Activated naive CD4-positive, alpha-beta T cell treated with anti-CD3 and anti-CD28 coated beads, Interleukin-2, amount 50 U/mL, for 24 hours (primary cell): Measurements from ENCODE around the gene GCDH.
"Not testable (repeated sequence)": the region's sequence is repeated elsewhere in the genome, so short reads cannot be mapped to it uniquely, and the experiment has no call there.

Experiments
- H3K27ac Mint-ChIP-seq: one replicate; pipeline ENCODE4 v1.8.0; 2021; ENCODE audit warnings: mild to moderate bottlenecking, mixed read lengths
- H3K27me3 Mint-ChIP-seq: one replicate; pipeline ENCODE4 v1.8.0; 2021; ENCODE audit warnings: mixed read lengths
- H3K36me3 Mint-ChIP-seq: one replicate; pipeline ENCODE4 v1.8.0; 2021; ENCODE audit warnings: mixed read lengths
- H3K4me1 Mint-ChIP-seq: one replicate; pipeline ENCODE4 v1.8.0; 2021; ENCODE audit warnings: mixed read lengths
- H3K4me3 Mint-ChIP-seq: one replicate; pipeline ENCODE4 v1.8.0; 2021; ENCODE audit warnings: mild to moderate bottlenecking, mixed read lengths
- H3K9me3 Mint-ChIP-seq: one replicate; pipeline ENCODE4 v1.8.0; 2021; ENCODE audit warnings: mixed read lengths

Gene GCDH

DNA sequence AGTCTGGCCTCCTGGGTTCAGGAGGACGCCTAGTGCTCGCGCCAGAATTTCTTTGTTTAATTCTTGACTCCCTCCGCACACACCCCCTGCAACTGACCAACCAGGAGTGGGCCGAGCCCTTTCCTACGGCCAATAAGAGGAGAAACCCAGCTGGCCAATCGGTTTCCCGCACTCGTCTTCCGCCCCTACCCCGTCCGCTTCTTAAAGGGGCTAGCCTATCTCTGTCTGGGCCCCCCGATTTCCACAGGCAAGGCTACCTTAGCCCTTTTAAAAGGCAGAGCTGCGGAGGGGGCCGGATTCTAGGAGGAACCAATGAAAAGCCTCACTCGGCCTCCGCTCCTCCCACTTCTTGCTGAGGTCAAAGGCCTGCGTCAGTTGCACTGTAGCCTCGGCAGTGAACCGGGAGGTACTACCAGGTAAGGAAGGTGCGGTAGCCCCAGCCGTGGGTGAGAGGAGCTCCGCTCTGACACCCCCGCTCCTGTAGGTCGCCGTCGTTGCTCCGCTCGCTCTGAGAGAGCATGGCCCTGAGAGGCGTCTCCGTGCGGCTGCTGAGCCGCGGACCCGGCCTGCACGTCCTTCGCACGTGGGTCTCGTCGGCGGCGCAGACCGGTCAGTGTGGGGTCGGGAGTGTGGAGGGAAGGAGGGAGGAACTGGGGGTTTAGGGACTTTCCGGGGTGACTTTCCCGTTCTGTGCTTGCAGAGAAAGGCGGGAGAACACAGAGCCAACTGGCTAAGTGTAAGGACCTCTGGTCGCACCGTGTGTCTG, at the start of gene GCDH:
Gene GCDH (plus strand): TSS at position 374 of the 766 bp plus-strand sequence. CDS start 145 bp downstream, at position 519.
- Mint-ChIP-seq H3K27ac (peak within 1 kb of the TSS; percentile 91), H3K27me3 (no peaks in the 10 kb centered on the region), H3K4me3 (peak within 1 kb of the TSS; percentile 100), H3K36me3 (peaks cover 9% of the 10 kb centered on the region), H3K9me3 (no peaks in the 10 kb centered on the region), H3K4me1 (peaks cover 21% of the 10 kb centered on the region)

DNA sequence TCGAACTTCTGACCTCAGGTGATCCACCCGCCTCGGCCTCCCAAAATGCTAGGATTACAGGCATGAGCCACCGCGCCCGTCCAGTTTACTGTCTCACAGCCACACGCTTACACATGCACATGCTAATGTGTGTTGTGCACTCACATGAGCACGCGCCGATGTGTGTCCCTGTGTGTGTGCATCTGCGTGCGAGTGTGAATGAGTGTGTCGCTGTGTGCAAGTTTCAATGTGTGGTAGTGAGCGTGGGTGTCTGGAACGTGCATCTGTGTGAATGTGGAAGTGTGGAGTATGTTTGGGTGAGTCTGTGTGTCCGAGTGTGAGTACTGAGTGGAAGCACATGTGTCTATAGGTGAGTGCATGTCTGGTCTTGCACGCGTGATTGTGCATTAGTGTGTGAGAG, 48.4 kb upstream of the GCDH start:
- no peaks in the 10 kb centered on the region for H3K36me3 Mint-ChIP-seq
- no peaks in the 10 kb centered on the region for H3K9me3 Mint-ChIP-seq
- no peak overlapping the region for H3K27ac Mint-ChIP-seq
- H3K4me3 Mint-ChIP-seq = no peak overlapping the region
- peaks cover 25% of the 10 kb centered on the region for H3K4me1 Mint-ChIP-seq
- peaks cover 46% of the 10 kb centered on the region for H3K27me3 Mint-ChIP-seq

DNA sequence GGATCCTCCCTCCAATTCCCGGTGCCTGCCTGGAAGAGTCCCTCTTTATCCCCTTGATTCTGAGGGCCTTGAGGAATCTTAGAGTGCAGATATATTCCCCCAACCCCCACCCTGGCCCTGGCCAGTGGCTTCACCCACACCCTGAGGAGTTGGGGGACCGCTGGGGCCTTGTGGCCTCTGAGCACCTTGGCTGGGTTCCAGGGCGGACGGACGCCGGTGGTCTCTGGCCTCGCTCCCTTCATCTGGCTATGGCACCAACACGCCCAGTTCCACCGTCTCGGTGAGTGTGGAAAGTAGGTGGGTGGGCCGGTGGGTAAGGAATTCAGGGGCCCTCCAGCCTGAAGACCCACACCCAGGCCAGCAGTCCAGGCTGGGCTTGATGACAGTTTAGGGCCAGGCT, 47.6 kb upstream of the GCDH start:
- Mint-ChIP-seq H3K36me3 (no peaks in the 10 kb centered on the region), H3K27ac (no peak overlapping the region), H3K4me1 (peaks cover 24% of the 10 kb centered on the region), H3K4me3 (no peak overlapping the region), H3K27me3 (peaks cover 41% of the 10 kb centered on the region), H3K9me3 (no peaks in the 10 kb centered on the region)

DNA sequence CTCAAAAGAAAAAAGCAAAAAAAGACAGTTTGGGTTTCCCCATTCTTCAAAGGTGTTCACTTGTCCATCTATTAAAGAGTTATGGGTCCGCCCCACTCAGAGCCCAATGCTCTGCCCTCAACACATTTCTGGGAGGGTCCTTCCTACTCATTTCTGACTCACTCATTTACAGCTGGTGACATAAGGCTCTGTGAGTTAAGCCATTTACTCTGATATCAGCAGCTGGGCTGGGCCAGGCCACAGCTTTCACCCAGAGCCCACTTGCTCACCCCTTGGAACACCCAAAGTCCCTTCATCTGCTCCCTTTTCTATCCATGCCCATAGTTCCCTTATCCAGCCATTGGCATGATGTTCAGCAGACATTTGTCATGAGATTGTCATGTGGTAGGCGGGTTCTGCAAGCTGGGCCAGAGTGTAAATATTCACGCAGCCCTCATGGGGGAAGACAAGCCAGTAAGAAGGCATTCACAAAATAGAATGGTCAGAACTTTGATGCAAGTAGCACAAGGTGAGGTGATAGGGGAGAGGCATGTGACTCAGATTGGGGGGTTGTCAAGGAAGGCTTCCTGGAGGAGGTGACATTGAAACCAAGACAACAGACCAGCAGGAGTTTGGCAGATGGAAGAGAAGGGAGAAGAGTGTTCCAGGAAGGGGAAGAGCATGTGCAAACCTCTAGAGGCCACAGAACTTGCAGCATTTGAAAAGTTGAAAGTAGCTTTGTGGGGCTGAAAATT, 46.8 kb upstream of the GCDH start:
- H3K4me1 Mint-ChIP-seq = peaks cover 21% of the 10 kb centered on the region
- no peaks in the 10 kb centered on the region for H3K36me3 Mint-ChIP-seq
- no peak overlapping the region for H3K4me3 Mint-ChIP-seq
- H3K27me3 Mint-ChIP-seq = peaks cover 40% of the 10 kb centered on the region
- no peaks in the 10 kb centered on the region for H3K9me3 Mint-ChIP-seq
- no peak overlapping the region for H3K27ac Mint-ChIP-seq

DNA sequence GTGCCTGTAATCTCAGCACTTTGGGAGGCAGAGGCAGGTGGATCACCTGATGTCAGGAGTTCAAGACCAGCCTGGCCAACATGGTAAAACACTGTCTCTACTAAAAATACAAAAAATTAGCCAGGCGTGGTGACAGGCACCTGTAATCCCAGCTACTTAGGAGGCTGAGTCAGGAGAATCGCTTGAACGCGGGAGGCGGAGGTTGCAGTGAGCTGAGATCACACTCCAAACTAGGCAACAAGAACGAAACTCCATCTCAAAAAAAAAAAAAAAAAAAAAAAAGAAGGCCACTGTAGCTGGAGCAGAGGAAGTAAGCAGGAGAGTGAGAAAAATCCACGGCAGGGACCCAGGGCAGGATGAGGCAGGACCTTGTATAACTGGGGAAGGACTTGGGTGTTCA, 44.3 kb upstream of the GCDH start:
- H3K36me3 Mint-ChIP-seq = not testable (repeated sequence)
- peaks cover 18% of the 10 kb centered on the region for H3K27me3 Mint-ChIP-seq

DNA sequence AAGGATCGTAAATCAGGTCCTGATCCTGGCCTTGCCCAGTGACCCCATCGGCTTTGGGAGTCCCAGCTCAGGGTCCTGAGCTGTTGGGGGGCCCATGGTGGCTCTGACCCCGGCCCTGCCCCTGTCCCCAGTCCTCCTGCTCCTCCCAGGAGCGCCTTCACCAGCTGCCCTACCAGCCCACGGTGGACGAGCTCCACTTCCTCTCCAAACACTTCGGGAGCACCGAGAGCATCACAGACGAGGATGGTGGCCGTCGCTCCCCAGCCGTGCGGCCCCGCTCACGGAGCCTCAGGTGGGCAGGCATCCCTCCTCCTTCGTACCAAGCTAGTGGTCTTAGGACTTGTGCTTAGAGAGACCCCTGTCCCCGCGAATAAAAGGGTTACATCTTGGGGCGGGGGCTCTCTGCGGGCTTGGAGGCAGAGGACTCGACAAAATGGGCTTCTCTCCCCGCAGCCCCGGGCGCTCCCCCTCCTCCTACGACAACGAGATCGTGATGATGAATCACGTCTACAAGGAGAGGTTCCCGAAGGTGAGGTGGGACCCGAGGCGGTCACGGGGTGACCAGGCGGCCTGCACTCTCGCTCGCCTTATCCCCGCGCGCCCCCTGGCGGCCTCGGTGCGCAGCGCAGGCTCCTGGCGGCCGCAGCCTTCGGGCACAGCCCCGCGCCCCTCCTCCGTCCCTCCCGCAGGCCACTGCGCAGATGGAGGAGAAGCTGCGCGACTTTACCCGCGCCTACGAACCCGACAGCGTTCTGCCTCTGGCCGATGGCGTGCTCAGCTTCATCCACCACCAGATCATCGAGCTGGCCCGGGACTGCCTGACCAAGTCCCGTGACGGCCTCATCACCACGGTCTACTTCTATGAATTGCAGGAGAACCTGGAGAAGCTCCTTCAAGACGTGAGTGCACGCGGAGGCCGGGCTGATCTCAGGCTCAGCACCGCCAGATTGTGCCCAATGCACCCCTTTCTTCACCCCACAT, 43.5 kb upstream of the GCDH start:
- Mint-ChIP-seq H3K27ac (no peak overlapping the region), H3K4me1 (peaks cover 3% of the 10 kb centered on the region), H3K36me3 (no peaks in the 10 kb centered on the region), H3K9me3 (no peaks in the 10 kb centered on the region), H3K4me3 (peak overlapping the region; percentile 70), H3K27me3 (peaks cover 13% of the 10 kb centered on the region)

More for the DNA sequence above, 44.3 kb upstream of the GCDH start:
- not testable (repeated sequence) for H3K27ac Mint-ChIP-seq, H3K4me3 Mint-ChIP-seq, H3K4me1 Mint-ChIP-seq, H3K9me3 Mint-ChIP-seq

DNA sequence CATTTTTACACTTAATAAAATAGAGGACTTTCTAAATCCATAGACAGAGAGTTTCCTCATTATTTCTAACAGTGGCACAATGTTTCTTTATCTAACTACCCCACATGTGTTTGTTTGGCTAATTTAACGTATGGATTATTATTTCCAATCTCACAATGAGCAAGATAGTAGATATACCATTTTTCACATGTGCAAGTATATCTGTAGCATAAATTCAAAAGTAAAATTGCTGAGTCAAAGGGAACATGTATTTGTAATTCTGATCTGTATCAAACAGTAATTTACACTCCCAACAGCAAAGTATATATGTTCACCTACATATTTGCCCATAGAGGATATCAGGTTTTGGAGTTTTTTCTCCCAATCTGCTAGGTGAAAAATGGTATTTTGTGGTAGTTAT, 34.3 kb upstream of the GCDH start:
- no peak overlapping the region for H3K27ac Mint-ChIP-seq
- H3K36me3 Mint-ChIP-seq = peaks cover 2% of the 10 kb centered on the region
- H3K27me3 Mint-ChIP-seq = no peaks in the 10 kb centered on the region
- H3K4me3 Mint-ChIP-seq = no peak overlapping the region
- no peaks in the 10 kb centered on the region for H3K4me1 Mint-ChIP-seq
- H3K9me3 Mint-ChIP-seq = peaks cover 5% of the 10 kb centered on the region

DNA sequence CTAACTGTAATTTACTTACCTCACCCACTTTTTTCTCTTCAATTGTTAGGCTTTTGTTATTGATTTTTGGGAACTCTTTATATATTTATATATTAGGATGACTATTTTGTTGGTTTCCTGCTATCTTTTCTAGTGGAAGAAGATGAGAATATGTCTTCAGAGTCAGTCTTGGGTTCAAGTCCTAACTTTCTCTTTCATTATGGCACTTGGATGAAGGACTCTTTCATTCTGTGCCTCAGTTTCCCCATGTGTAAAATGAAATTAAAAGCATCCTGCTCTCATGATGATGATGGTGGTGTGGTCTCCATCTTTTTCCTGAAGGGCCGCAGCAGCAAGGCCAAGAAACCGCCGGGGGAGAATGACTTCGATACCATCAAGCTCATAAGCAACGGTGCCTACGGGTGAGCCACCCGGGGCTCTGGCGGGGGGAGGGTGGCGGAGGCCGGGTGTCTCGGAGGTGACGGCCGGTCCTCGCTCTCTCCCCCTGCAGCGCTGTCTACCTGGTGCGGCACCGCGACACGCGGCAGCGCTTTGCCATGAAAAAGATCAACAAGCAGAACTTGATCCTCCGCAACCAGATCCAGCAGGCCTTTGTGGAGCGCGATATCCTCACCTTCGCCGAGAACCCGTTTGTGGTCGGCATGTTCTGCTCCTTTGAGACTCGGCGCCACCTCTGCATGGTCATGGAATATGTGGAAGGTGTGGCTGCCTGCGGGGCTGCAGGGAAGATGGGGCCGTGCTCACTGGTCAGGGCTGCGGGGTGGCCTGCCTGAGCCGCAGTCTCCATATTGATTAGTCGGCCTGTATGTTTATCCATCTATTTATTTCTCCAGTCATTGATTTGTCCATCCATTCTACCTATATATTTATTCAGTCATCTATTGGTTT, 32.7 kb upstream of the GCDH start:
- Mint-ChIP-seq H3K36me3 (peaks cover 2% of the 10 kb centered on the region), H3K27ac (no peak overlapping the region), H3K9me3 (peaks cover 5% of the 10 kb centered on the region), H3K27me3 (no peaks in the 10 kb centered on the region), H3K4me3 (no peak overlapping the region), H3K4me1 (no peaks in the 10 kb centered on the region)

DNA sequence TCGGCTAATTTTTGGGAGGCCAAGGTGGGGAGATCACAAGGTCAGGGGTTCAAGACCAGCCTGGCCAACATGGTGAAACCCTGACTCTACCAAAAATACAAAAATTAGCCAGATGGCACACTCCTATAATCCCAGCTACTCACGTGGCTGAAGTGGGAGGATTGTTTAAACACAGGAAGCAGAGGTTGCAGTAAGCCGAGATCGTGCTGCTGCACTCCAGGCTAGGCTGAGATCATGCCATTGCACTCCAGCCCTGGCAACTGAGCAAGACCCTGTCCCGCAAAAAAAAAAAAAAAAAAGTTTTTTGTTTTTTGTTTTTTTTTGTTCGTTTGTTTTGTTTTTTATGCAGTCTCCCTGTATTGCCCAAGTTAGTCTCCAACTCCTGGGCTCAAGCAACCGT, 31.4 kb upstream of the GCDH start:
- peaks cover 2% of the 10 kb centered on the region for H3K36me3 Mint-ChIP-seq
- peaks cover 5% of the 10 kb centered on the region for H3K9me3 Mint-ChIP-seq
- H3K4me1 Mint-ChIP-seq = no peaks in the 10 kb centered on the region
- no peaks in the 10 kb centered on the region for H3K27me3 Mint-ChIP-seq
- H3K27ac Mint-ChIP-seq = peak overlapping the region; percentile 36
- H3K4me3 Mint-ChIP-seq = no peak overlapping the region

DNA sequence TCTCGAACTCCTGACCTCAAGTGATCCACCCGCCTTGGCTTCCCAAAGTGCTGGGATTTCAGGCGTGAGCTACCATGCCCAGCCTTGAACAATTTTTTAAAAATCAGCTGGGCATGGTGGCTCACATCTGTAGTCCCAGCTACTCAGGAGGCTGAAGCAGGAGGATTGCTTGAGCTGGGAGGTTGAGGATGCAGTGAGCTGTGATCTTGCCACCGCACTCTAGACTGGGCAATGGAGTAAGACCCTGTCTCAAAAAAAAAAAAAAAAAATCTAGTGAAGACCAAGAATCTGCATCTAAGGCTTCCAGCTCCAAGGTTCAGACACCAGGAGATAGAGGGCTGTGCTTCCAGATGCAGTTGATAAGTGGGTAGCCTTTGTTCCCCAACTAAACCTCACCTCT, 26.8 kb upstream of the GCDH start:
- H3K36me3 Mint-ChIP-seq = no peaks in the 10 kb centered on the region
- H3K4me1 Mint-ChIP-seq = peaks cover 9% of the 10 kb centered on the region
- no peaks in the 10 kb centered on the region for H3K27me3 Mint-ChIP-seq
- no peak overlapping the region for H3K4me3 Mint-ChIP-seq
- H3K27ac Mint-ChIP-seq = no peak overlapping the region
- no peaks in the 10 kb centered on the region for H3K9me3 Mint-ChIP-seq

DNA sequence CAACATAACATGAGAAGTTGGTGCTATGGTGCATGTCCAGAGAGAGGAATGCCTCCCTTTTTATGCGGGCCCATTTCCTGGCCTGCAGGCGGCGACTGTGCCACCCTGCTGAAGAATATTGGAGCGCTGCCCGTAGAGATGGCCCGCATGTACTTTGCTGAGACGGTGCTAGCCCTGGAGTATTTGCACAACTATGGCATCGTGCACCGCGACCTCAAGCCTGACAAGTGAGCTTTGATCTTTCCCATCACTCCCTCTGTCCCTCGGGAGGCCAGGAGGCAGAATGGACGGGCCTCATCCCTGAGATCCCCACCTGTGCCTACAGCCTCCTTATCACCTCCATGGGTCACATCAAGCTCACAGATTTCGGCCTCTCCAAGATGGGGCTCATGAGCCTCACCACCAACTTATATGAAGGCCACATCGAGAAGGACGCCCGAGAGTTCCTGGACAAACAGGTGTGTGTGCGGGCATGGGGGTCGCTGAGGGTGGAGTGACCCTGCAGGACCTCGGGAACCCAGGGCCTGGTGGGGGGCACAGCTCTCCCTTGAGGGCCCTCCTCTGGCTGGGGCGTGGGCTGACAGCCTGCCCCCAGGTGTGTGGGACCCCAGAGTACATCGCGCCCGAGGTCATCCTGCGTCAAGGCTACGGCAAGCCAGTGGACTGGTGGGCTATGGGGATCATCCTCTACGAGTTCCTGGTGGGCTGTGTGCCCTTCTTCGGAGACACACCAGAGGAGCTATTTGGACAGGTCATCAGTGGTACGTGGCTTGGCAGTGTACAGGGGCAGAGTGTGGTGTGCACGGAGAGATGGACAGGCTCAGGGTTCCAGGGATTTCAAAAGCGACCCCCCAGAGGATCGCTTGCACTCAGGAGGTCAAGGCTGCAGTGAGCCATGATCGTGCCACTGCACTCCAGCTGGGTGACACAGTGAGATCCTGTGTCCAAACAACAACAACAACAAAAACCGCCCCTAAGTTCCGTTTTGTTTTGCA, 25.9 kb upstream of the GCDH start:
- H3K4me1 Mint-ChIP-seq = peaks cover 9% of the 10 kb centered on the region

DNA sequence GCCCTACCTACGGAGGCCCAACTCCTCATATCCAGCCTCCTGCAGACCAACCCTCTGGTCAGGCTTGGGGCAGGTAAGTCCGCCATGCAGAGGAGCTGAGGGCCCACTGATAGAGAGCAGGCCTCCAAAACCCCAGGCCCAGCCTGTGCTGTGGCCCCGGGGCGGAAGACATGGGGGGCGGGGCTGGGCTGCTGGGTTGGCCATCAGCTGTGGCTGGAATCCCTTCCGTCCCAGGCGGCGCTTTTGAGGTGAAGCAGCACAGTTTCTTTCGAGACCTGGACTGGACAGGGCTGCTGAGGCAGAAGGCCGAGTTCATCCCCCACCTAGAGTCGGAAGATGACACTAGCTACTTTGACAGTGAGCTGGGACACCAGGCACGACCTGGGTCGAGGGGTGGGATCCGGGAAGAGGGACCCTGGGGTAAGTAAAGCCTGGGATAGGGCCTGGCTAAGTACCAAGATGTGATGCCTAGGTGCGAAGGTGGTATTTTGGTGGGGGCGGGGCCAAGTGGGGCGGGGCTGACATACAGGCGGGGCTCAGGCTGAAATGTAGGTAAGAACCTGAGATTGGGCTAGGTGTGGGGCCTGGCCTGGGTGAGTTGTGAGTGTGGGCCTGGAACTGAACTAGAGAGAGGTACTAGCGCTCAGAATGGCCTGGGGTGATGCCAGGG, 25.1 kb upstream of the GCDH start:
- Mint-ChIP-seq H3K27ac (no peak overlapping the region), H3K27me3 (no peaks in the 10 kb centered on the region), H3K9me3 (no peaks in the 10 kb centered on the region), H3K4me3 (peak overlapping the region; percentile 61), H3K36me3 (no peaks in the 10 kb centered on the region), H3K4me1 (peaks cover 9% of the 10 kb centered on the region)

More for the DNA sequence above, 25.9 kb upstream of the GCDH start:
- H3K9me3 Mint-ChIP-seq = no peaks in the 10 kb centered on the region
- H3K36me3 Mint-ChIP-seq = no peaks in the 10 kb centered on the region
- H3K4me3 Mint-ChIP-seq = no peak overlapping the region
- H3K27me3 Mint-ChIP-seq = no peaks in the 10 kb centered on the region
- no peak overlapping the region for H3K27ac Mint-ChIP-seq

DNA sequence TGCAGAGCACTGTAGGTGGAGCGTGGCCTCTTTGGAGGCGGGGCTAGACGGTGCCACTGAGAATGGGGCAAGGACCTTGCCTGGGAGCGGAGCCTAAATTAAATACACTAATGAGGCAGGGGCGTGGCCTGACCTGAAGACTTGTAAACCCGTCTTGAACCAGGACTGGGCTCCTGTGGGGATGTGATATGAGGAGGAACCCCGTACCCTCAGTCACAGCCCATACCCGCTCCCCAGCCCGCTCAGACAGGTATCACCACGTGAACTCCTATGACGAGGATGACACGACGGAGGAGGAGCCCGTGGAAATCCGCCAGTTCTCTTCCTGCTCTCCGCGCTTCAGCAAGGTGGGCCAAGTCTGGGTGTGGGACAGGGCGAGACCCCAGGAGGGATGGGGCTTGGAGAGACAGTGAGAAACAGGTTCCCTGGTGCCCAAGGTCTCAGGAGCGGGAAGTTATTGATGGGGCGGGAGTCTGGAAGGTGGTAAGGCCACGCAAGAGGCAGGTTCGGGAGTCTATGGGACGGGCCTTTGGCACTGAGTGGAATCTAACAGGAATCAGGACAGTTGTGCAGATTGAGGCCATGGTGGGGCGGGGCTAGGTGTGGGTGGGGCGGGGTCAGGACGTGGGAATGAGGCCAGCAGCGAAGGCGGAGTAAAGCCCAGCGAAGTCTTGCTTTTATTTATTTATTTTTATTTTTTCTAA, 24.4 kb upstream of the GCDH start:
- H3K36me3 Mint-ChIP-seq = no peaks in the 10 kb centered on the region
- H3K4me1 Mint-ChIP-seq = peaks cover 9% of the 10 kb centered on the region
- H3K27ac Mint-ChIP-seq = no peak overlapping the region
- no peaks in the 10 kb centered on the region for H3K9me3 Mint-ChIP-seq
- H3K4me3 Mint-ChIP-seq = peak overlapping the region; percentile 74
- no peaks in the 10 kb centered on the region for H3K27me3 Mint-ChIP-seq
